MM.1S (cell line): ENCODE measurements around the gene DCDC1.

Source experiments
- DNase-seq: peaks from one replicate; pipeline ENCODE4 v3.0.0-alpha.2; 2015
- H2AFZ ChIP-seq: fragments of 300-600 bp; sonication (generic); 2 replicates; pipeline ENCODE4 v1.6.0; 2016; ENCODE audit warnings: antibody characterized with exemption, low read length
- H3F3A ChIP-seq: fragments of 300-600 bp; sonication (generic); 2 replicates; pipeline ENCODE4 v1.6.1; 2016; ENCODE audit warnings: mild to moderate bottlenecking, antibody characterized with exemption, low read length, moderate library complexity, mixed read lengths; ENCODE audit not compliant: insufficient read depth
- H3K27ac ChIP-seq: fragments of 300-600 bp; sonication (generic); 2 replicates; pipeline ENCODE4 v1.5.1; 2016; ENCODE audit warnings: mild to moderate bottlenecking, low read length
- H3K27me3 ChIP-seq: fragments of 300-600 bp; sonication (generic); replicated peaks from 2 replicates; pipeline ENCODE4 v1.6.0; 2016; ENCODE audit warnings: low read length; ENCODE audit not compliant: insufficient read depth
- H3K36me3 ChIP-seq: fragments of 300-600 bp; sonication (generic); replicated peaks from 2 replicates; pipeline ENCODE4 v1.6.1; 2016; ENCODE audit warnings: mild to moderate bottlenecking, low read length, mixed read lengths; ENCODE audit not compliant: insufficient read depth
- H3K4me1 ChIP-seq: fragments of 300-600 bp; sonication (generic); 2 replicates; pipeline ENCODE4 v1.6.1; 2016; ENCODE audit warnings: low read length, mixed read lengths
- H3K4me2 ChIP-seq: fragments of 300-600 bp; sonication (generic); 2 replicates; pipeline ENCODE4 v1.6.0; 2016; ENCODE audit warnings: low read depth, low read length
- H3K4me3 ChIP-seq: fragments of 300-600 bp; sonication (generic); 2 replicates; pipeline ENCODE4 v1.5.1; 2016; ENCODE audit warnings: low read length, mixed read lengths
- H3K79me2 ChIP-seq: fragments of 300-600 bp; sonication (generic); 2 replicates; pipeline ENCODE4 v1.6.1; 2016; ENCODE audit warnings: mixed run types, low read length, mixed read lengths
- H3K9ac ChIP-seq: fragments of 300-600 bp; sonication (generic); 2 replicates; pipeline ENCODE4 v1.6.1; 2016; ENCODE audit warnings: low read length, mixed read lengths
- H3K9me2 ChIP-seq: fragments of 300-600 bp; sonication (generic); replicated peaks from 2 replicates; pipeline ENCODE4 v1.6.1; 2016; ENCODE audit warnings: mild to moderate bottlenecking, low read length, mixed read lengths; ENCODE audit not compliant: insufficient read depth
- H3K9me3 ChIP-seq: fragments of 300-600 bp; sonication (generic); replicated peaks from 2 replicates; pipeline ENCODE4 v1.6.1; 2016; ENCODE audit warnings: mild to moderate bottlenecking, low read length, mixed read lengths; ENCODE audit not compliant: insufficient read depth
- H4K20me1 ChIP-seq: fragments of 300-600 bp; sonication (generic); 2 replicates; pipeline ENCODE4 v1.6.1; 2016; ENCODE audit warnings: mild to moderate bottlenecking, low read length, moderate library complexity, mixed read lengths; ENCODE audit not compliant: insufficient read depth
- CTCF ChIP-seq: fragments of 300-600 bp; sonication (generic); IDR thresholded peaks from 2 replicates; pipeline ENCODE4 v1.5.1; 2016; ENCODE audit warnings: antibody characterized with exemption, low read length, mixed read lengths
- EZH2 ChIP-seq: fragments of 300-600 bp; sonication (generic); optimal IDR thresholded peaks from 2 replicates; pipeline ENCODE3; 2017; ENCODE audit warnings: low read depth, mild to moderate bottlenecking, antibody characterized with exemption, low read length, mixed read lengths
- EZH2phosphoT487 ChIP-seq: fragments of 300-600 bp; sonication (generic); IDR thresholded peaks from 2 replicates; pipeline ENCODE4 v1.6.1; 2018; ENCODE audit warnings: antibody characterized with exemption, low read length

The DCDC1 gene

GRCh38 chr11:30917859-30918478 lies 451.6 kb downstream of the DCDC1 start:
- Histone ChIP-seq H4K20me1 (no peaks in the 10 kb centered on the region), H3K9me3 (no peaks in the 10 kb centered on the region), H3K9ac (no peak overlapping the region), H3K4me1 (peaks cover 8% of the 10 kb centered on the region; the same call in 1 of the 2 replicates), H3K9me2 (no peaks in the 10 kb centered on the region), H3F3A (no peaks in the 10 kb centered on the region), H3K4me3 (no peak overlapping the region), H2AFZ (no peak overlapping the region), H3K4me2 (no peak overlapping the region), H3K27me3 (no peaks in the 10 kb centered on the region), H3K79me2 (no peaks in the 10 kb centered on the region), H3K36me3 (no peaks in the 10 kb centered on the region), H3K27ac (no peak overlapping the region)
- TF ChIP-seq EZH2 (no peak), CTCF (peak; percentile 70), EZH2phosphoT487 (no peak)
- peak; percentile 65 for DNase-seq

GRCh38 chr11:30917266-30917665 lies 452.3 kb downstream of the DCDC1 start:
- Histone ChIP-seq H3K4me3 (no peak overlapping the region), H3K4me2 (no peak overlapping the region), H3K4me1 (peaks cover 8% of the 10 kb centered on the region; the same call in 1 of the 2 replicates), H4K20me1 (no peaks in the 10 kb centered on the region), H3K27me3 (no peaks in the 10 kb centered on the region), H3K79me2 (no peaks in the 10 kb centered on the region), H2AFZ (no peak overlapping the region), H3K9me2 (no peaks in the 10 kb centered on the region), H3K9me3 (no peaks in the 10 kb centered on the region), H3K27ac (no peak overlapping the region), H3F3A (no peaks in the 10 kb centered on the region), H3K36me3 (no peaks in the 10 kb centered on the region), H3K9ac (no peak overlapping the region)
- TF ChIP-seq CTCF (no peak), EZH2 (no peak), EZH2phosphoT487 (no peak)
- no peak for DNase-seq

GRCh38 chr11:30916764-30917163 lies 452.8 kb downstream of the DCDC1 start:
- Histone ChIP-seq H3K9me2 (no peaks in the 10 kb centered on the region), H3K27me3 (no peaks in the 10 kb centered on the region), H3K79me2 (no peaks in the 10 kb centered on the region), H3K36me3 (no peaks in the 10 kb centered on the region), H3K4me3 (no peak overlapping the region), H3F3A (no peaks in the 10 kb centered on the region), H3K4me2 (no peak overlapping the region), H3K4me1 (peaks cover 8% of the 10 kb centered on the region; the same call in 1 of the 2 replicates), H2AFZ (no peak overlapping the region), H3K9ac (no peak overlapping the region), H3K27ac (no peak overlapping the region), H3K9me3 (no peaks in the 10 kb centered on the region), H4K20me1 (no peaks in the 10 kb centered on the region)
- no peak for DNase-seq
- TF ChIP-seq EZH2 (no peak), CTCF (no peak), EZH2phosphoT487 (no peak)
